SK-N-MC (cell line): ENCODE measurements around the gene OR13G1.

ENCODE experiments used
- DNase-seq: peaks from one replicate; pipeline ENCODE4 v3.0.0-alpha.2; 2011; ENCODE audit warnings: low read depth, low spot score
- H3K27ac ChIP-seq: fragments of 200-600 bp; sonication (generic); 2 replicates; pipeline ENCODE4 v1.5.1; 2016; ENCODE audit warnings: mixed run types
- H3K36me3 ChIP-seq: fragments of 200-600 bp; sonication (generic); 2 replicates; pipeline ENCODE4 v1.6.1; 2017; ENCODE audit warnings: antibody characterized with exemption, low read length, mixed read lengths; ENCODE audit not compliant: insufficient read depth
- H3K4me3 ChIP-seq: fragments of 200-600 bp; sonication (generic); 2 replicates; pipeline ENCODE4 v1.5.1; 2016
- H3K9ac ChIP-seq: fragments of 200-600 bp; sonication (generic); 2 replicates; pipeline ENCODE4 v1.8.0; 2017; ENCODE audit warnings: mixed run types, mixed read lengths; ENCODE audit not compliant: insufficient read length
- H3K9me3 ChIP-seq: fragments of 200-600 bp; sonication (generic); 2 replicates; pipeline ENCODE4 v1.6.1; 2017; ENCODE audit warnings: low read depth, mild to moderate bottlenecking, antibody characterized with exemption, low read length, moderate library complexity, mixed read lengths
- EZH2 ChIP-seq: fragments of 200-600 bp; sonication (generic); IDR thresholded peaks from one replicate; pipeline ENCODE4 v1.6.1; 2017; ENCODE audit warnings: antibody characterized with exemption
- FOXP2 ChIP-seq: optimal IDR thresholded peaks from 2 replicates; pipeline ENCODE3; 2011; ENCODE audit warnings: mild to moderate bottlenecking, moderate library complexity; ENCODE audit not compliant: insufficient read depth; ENCODE audit errors: extremely low read length, control extremely low read depth
- POLR2AphosphoS5 ChIP-seq: IDR thresholded peaks from 2 replicates; pipeline ENCODE4 v1.6.1; 2012; ENCODE audit warnings: mild to moderate bottlenecking, low read depth, low read length, borderline replicate concordance

The OR13G1 gene

DNA sequence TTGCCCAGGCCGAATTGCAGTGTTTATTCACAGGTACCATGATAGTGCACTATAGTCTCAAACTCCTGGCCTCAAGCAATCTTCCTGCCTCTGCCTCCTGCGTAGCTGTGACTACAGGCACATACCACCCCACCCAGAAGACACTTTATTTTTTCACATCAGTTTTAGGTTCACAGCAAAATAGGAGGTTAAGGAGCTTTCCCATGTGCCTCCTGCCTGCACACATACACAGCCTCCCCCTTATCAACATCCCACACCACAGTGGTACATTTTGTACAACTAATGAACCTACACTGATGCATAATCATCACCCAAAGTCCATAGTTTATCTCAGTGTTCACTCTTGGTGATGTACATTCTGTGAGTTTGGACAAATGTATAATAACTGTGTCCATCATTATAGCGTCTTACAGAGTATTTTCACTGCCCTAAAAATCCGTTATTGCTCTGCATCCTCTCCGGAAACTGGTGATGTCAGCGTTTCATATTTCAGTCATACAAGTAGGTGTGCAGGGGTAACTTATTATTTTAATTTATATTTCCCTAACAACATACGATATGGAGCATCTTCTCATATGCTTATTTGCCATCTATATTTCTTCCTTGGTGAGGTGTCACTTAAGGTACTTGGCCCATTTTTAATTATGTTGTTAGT, 23.2 kb downstream of the OR13G1 start:
- H3K36me3 ChIP-seq: no peaks in the 10 kb centered on the region
- no peak for DNase-seq
- no peak overlapping the region for H3K4me3 ChIP-seq
- H3K9me3 ChIP-seq: no peaks in the 10 kb centered on the region
- no peak for TF ChIP-seq EZH2
- no peak for TF ChIP-seq FOXP2
- no peak for TF ChIP-seq POLR2AphosphoS5
- H3K9ac ChIP-seq: no peak overlapping the region
- H3K27ac ChIP-seq: no peak overlapping the region

DNA sequence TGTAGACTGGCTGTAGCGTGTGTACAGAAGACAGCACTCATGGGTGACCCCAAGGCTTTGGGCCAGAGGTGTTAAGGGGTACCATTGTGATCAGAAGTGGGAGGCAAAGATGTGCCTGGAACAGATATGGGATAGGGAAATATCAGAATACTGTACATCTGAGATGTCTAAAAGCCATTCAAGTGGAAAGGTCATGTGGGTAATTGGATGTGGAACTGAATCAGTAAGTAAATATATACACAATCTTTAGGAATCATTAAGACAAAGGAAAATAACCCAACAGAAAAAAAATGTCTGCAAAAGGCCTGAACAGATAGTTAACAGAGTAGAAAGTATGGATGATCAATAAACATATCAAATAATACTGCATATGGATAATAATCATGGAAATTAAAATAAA, 26.5 kb downstream of the OR13G1 start:
- Histone ChIP-seq H3K27ac (no peak overlapping the region), H3K4me3 (no peak overlapping the region), H3K36me3 (no peaks in the 10 kb centered on the region), H3K9me3 (no peaks in the 10 kb centered on the region), H3K9ac (no peak overlapping the region)
- DNase-seq: no peak
- TF ChIP-seq POLR2AphosphoS5: no peak

DNA sequence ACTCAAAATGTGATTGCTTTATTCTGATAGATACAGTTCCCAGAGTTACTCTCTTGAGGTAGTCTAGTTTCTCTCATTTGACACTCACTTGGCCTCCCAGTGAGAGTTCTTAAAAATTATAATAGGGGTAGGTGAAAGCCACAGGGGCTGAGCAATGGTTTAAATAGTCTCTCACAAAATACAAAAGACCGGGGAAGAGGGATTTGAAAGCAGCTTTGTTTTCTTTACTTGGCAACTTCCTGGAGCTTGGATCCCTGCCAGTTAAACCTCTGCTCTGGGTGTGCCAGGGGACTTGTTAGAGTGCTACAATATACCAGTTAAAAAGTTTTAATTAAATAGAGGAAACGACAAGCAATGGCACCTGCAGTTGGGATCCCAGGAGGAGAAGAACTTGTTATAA, 31.7 kb downstream of the OR13G1 start:
- H3K9me3 ChIP-seq: no peaks in the 10 kb centered on the region
- H3K9ac ChIP-seq: no peak overlapping the region
- TF ChIP-seq POLR2AphosphoS5 (no peak), FOXP2 (no peak), EZH2 (no peak)
- no peak overlapping the region for H3K4me3 ChIP-seq
- H3K36me3 ChIP-seq: no peaks in the 10 kb centered on the region
- no peak overlapping the region for H3K27ac ChIP-seq
- no peak for DNase-seq

DNA sequence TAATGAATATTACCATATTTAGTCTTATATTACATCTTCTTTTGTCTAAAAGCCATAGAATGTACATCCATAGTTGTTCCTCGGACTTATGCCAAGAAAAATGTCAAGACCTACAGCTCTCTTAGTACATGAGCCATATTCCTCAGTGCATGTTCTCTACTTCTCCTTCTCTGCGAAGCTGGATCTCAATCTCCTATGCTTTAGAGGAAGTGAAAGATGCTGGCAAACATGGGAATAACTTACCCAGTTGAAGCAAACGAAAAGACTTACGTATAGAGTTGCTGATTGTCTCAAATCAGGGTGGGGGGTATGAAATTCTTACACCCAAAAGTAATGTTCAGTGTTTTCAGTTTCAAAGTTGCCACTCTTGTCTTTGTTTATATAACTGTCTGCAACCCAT, 32.7 kb downstream of the OR13G1 start:
- Histone ChIP-seq H3K9me3 (no peaks in the 10 kb centered on the region), H3K4me3 (no peak overlapping the region), H3K36me3 (no peaks in the 10 kb centered on the region), H3K9ac (no peak overlapping the region), H3K27ac (no peak overlapping the region)
- no peak for TF ChIP-seq EZH2
- TF ChIP-seq FOXP2: no peak
- TF ChIP-seq POLR2AphosphoS5: no peak
- DNase-seq: no peak

DNA sequence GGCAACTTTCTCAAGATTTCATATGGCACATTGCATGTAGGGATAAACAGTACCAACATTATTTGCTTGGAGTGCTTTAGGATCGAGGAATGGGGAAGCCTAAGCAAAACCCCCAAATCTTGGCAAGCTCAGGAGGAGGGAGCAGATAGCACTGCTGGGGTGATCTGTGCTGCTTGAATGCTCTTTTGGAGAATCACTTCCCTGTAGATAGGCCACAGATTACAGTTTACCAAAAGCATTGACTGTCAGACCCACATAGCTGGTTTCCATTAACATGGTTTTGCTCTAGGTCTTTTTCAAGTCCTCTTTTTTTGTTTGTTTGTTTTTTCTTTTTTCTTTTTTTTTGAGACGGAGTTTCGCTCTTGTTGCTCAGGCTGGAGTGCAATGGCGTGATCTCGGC, 36.8 kb downstream of the OR13G1 start:
- TF ChIP-seq EZH2: no peak
- no peak for TF ChIP-seq FOXP2
- TF ChIP-seq POLR2AphosphoS5: no peak
- H3K9me3 ChIP-seq: no peaks in the 10 kb centered on the region
- no peaks in the 10 kb centered on the region for H3K36me3 ChIP-seq
- no peak for DNase-seq
- no peak overlapping the region for H3K9ac ChIP-seq
- no peak overlapping the region for H3K4me3 ChIP-seq
- no peak overlapping the region for H3K27ac ChIP-seq

DNA sequence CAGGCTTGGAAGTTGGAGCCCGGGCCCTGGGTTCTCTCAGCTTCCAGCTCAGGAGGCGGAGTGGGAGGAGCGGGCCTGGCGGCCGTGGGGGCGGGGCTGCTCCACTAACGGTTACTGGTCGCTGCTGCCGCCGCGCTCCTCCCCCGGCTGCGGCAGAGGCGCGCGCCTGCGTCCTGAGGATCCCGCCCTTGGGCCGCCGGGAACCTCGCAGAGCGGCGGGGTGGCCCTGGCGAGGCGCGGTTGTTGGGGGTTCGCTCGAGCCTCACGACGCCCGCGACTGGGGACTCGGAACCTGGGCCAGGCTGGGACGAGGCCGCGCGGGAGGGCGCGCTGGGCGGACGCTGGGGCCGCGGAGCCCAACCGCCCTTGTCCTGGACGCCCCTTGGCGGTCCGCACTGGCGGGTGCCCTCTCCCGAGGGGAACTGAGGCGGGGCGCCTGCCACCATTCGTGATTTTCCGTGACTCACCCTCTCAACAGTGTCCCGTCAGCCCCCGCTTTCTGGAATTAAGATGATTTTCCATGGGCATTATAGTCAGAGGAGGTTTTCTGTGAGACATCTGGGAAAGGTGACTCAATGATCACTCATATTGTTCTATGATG, 40.1 kb downstream of the OR13G1 start:
- TF ChIP-seq FOXP2 (no peak), POLR2AphosphoS5 (no peak), EZH2 (no peak)
- Histone ChIP-seq H3K4me3 (no peak overlapping the region), H3K27ac (no peak overlapping the region), H3K9ac (no peak overlapping the region), H3K9me3 (no peaks in the 10 kb centered on the region), H3K36me3 (no peaks in the 10 kb centered on the region)
- no peak for DNase-seq

DNA sequence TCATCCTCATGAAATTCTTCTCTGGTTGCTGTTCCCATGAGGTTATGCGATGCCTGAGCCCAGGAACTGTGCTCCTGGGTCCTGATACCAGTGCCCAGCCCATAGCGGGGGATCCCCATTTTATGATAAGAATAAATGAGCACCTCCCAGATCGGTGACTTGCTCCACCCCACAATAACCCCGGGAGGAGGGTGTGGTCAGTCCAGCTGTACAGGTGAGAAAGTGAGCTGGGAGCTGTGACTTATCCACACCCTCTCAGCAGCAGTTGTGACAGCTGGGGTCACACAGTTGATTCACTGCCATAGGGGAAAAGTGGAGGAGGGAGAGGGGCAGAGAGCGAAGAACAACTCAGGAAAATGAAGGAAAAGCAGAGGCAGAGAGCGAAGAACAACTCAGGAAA, 40.8 kb downstream of the OR13G1 start:
- TF ChIP-seq FOXP2: no peak
- no peak for TF ChIP-seq EZH2
- TF ChIP-seq POLR2AphosphoS5: no peak

DNA sequence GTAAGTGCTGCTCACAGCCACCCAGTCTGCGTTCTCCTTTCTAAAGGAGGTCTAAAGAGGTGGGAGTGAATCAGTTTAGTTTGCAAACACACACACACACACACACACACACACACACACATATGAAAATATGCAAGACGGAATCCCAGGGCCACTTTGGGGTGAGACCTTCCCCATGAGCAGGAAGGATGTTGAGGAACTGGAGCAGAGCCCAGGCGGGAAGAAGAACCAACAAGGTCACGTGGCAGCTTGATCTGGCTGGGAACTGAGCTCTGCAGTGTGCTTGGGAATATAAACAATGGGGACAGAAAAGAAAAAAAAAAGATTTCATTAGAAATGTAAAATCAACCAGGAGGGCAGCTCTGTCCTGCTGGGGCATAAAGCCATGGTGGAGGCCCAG, 41.5 kb downstream of the OR13G1 start:
- no peak for DNase-seq
- Histone ChIP-seq H3K4me3 (no peak overlapping the region), H3K9me3 (no peaks in the 10 kb centered on the region), H3K36me3 (no peaks in the 10 kb centered on the region), H3K27ac (no peak overlapping the region), H3K9ac (no peak overlapping the region)
- TF ChIP-seq EZH2 (no peak), FOXP2 (no peak), POLR2AphosphoS5 (no peak)

More for the DNA sequence above, 40.8 kb downstream of the OR13G1 start:
- Histone ChIP-seq H3K9ac (no peak overlapping the region), H3K36me3 (no peaks in the 10 kb centered on the region), H3K27ac (no peak overlapping the region), H3K4me3 (no peak overlapping the region), H3K9me3 (no peaks in the 10 kb centered on the region)
- DNase-seq: no peak

DNA sequence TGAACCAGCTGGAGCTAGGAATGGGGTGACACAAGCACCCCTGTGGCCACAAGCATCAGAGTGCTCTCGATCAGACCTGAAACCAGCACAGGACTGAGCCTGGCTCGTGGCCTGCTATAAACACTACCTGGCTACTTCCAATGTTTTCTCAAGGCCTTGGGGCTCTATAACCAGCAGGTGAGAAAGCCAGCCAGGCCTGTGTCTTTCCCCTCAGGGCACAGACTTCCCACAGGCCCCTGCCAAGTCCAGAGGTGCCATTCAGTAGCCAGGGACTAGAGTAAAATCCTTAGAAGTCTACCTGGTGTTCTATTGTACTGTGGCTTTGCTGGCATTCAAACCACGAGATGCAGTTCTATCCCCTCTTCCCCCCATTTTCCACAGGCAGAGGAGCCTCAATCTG, 51.6 kb downstream of the OR13G1 start:
- Histone ChIP-seq H3K9ac (no peak overlapping the region), H3K27ac (no peak overlapping the region), H3K36me3 (no peaks in the 10 kb centered on the region), H3K4me3 (no peak overlapping the region), H3K9me3 (no peaks in the 10 kb centered on the region)
- no peak for DNase-seq
- TF ChIP-seq FOXP2: no peak
- no peak for TF ChIP-seq POLR2AphosphoS5
- TF ChIP-seq EZH2: no peak
